Stimulated activated CD8-positive, alpha-beta memory T cell treated with anti-CD3 and anti-CD28 coated beads, Interleukin-2, amount 100 ng/mL, for 1 hour (primary cell): ENCODE measurements around the gene ANKRD30B.
"Not testable (repeated sequence)": the region's sequence is repeated elsewhere in the genome, so short reads cannot be mapped to it uniquely, and the experiment has no call there.

ENCODE experiments used
- DNase-seq, 2 donors: peaks; one replicate each; pipeline ENCODE4 v3.0.0-alpha.2; 2020; ENCODE audit warnings: low read depth in 2 of 2

The ANKRD30B gene, protein sequence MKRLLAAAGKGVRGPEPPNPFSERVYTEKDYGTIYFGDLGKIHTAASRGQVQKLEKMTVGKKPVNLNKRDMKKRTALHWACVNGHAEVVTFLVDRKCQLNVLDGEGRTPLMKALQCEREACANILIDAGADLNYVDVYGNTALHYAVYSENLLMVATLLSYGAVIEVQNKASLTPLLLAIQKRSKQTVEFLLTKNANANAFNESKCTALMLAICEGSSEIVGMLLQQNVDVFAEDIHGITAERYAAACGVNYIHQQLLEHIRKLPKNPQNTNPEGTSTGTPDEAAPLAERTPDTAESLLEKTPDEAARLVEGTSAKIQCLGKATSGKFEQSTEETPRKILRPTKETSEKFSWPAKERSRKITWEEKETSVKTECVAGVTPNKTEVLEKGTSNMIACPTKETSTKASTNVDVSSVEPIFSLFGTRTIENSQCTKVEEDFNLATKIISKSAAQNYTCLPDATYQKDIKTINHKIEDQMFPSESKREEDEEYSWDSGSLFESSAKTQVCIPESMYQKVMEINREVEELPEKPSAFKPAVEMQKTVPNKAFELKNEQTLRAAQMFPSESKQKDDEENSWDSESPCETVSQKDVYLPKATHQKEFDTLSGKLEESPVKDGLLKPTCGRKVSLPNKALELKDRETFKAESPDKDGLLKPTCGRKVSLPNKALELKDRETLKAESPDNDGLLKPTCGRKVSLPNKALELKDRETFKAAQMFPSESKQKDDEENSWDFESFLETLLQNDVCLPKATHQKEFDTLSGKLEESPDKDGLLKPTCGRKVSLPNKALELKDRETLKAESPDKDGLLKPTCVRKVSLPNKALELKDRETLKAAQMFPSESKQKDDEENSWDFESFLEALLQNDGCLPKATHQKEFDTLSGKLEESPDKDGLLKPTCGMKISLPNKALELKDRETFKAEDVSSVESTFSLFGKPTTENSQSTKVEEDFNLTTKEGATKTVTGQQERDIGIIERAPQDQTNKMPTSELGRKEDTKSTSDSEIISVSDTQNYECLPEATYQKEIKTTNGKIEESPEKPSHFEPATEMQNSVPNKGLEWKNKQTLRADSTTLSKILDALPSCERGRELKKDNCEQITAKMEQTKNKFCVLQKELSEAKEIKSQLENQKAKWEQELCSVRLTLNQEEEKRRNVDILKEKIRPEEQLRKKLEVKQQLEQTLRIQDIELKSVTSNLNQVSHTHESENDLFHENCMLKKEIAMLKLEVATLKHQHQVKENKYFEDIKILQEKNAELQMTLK (N-terminal part only)

DNA sequence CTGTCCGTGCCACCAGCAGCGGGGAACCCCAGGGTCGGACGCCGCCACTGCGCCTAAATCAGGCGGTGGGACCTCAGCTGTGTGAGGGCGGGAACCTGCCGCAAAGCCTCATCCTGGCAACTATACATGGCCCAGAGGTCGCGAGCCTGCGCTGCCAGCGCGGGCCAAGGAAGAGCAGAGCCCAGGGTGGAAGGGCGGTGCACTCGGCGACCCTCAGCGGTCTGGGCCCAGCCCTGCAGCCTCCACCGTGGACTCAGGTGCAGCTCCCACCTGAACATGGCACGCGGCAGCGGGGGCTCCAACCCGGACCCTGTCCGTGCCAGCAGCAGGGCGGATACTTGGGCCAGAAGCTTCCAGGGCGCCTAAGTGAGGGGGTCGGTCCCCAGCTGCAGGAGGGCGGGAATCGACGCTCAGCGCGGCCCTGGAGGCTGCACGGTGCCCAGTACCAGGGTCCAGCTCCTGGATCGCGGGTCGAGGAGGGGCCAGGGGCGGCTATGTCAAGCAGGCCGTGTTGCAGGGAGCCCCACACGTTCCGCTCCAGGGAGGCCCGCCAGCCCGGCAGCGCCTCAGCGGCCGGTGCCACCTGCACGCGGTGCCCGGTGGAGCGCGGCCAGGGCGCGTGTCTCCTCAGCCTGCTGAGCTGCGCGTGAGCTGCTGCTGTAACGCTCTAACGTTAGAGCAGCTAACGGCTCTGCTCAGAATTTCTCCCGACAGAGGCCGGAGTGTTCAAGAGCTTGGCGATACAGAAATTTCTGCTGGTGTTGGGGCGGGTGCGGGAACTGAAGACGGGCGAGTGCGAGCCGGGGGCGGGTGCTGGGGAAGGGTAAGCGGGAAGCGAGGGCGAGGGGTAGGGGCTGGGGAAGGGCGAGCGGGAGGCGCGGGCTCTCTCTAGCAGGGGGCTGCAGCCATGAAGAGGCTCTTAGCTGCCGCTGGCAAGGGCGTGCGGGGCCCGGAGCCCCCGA is at the start of gene ANKRD30B:
Gene ANKRD30B, plus strand, starts transcription at position 660 of the 962 bp plus-strand sequence. Its CDS starts 248 bp downstream, at position 908.
- DNase-seq, result no peak

DNA sequence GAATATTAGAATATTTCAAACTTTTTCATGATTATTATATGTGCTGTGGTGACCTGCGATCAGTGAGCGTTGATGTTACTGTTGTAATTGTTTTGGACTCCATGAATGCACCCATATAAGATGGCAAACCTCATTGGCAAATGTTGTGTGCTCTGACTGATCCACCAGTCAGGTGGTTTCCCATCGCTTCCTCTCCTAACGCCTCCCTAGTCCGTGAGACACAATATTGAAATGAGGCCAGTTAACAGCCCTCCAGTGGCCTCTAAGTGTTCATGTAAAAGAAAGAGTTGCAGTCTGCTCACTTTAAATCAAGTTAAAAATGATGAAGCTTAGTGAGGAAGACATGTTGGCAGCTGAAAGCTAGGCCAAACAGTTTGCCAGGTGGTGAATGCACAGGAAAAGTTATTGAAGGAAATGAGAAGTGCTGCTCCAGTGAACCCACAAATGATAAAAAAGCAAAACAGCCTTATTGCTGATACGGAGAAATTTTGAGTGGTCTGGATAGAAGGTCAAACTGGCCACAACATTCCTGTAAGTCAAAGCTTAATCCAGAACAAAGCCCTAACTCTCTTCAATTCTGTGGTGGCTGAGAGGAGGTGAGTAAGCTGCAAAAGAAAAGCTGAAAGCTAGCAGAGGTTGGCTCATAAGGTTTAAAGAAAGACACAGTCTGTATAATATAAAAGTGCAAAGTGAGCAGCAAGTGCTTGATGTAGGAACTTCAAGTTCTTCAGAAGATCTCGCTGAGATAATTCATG is 46.5 kb upstream of the ANKRD30B start:
- not testable (repeated sequence) for DNase-seq

DNA sequence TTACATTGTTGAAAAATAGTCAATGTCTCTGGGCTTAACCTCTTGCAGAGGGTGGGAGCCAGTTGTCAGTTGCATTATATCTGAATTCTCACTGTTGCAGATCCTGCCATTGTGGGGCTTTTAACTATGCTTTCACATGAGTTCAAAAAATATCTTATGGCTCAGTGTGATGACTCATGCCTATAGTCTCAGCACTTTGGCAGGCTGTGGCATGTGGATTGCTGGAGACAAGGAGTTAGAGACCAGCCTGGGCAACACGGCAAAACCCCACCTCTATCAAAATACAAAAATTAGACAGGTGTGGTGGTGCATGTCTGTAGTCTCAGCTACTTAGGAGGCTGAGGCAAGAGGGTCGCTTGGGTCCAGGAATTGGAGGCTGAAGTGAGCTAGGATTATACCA is 38.2 kb upstream of the ANKRD30B start:
- not testable (repeated sequence) for DNase-seq

DNA sequence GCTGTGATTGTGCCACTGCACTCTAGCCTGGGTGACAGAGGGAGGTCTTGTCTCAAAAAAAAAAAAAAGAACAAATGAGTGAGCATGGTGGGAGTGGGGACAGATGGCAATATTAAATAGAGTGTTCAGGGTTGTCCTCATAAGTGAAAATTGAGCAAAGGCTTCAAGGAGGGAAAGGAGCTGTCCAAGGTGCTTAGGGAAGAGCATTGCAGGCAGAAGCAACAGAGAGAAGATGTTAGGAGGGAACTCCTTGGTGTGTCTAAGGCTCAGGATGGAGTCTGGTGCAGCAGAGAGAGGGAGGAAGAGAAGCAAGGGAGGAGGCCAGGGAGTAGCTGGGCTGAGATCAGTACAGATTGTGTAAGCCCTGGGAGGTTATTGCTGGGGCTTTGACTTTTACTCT is 26.4 kb upstream of the ANKRD30B start:
- DNase-seq, result not testable (repeated sequence)

DNA sequence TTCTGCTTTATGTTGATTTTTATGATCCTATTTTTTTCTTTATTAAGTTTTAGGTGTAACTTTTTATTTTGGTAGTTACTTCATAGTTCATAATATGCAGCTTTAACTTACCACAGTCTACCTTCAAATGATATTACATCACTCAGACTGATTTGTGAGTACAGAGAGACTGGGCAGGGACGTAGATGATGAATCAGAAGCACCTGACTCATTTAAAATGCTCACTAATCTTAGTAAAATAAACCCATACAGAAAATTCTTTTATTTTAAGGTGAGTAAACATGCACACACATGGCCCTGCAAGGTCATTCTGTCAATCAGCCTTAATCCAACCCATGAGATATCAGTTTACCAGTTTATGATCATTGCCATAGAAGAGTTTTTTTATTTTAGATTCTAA is 8.9 kb upstream of the ANKRD30B start:
- not testable (repeated sequence) for DNase-seq

DNA sequence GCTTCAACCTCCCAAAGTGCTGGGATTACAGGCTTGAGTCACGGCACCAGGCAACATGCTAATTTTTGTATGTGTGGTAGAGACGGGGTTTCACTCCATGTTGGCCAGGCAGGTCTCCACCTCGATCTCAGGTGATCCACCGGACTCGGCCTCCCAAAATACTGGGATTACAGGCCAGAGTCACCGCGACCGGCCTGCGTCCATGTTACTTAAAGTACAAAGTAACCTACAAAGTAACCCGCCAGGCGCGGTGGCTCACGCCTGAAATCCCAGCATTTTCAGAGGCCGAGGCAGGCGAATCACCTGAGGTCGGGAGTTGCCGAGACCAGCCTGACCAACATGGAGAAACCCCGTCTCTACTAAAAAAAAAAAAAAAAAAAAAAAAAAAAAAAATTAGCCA is 1.1 kb upstream of the ANKRD30B start:
- DNase-seq, result no peak

DNA sequence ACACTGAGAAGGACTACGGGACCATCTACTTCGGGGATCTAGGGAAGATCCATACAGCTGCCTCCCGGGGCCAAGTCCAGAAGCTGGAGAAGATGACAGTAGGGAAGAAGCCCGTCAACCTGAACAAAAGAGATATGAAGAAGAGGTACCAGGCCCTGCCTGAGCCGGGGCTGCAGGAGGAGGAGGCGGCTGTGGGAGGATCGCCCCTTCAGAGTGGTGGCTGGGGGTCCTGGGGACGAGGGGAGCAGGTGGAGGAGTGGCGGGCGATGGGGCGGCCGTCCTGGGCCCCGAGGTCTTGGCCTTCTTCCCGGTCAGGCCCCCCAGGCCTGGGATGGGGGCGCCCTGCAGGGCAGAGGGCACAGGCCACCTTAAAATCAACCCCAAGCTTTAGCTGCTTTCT is 524 bp downstream of the ANKRD30B start:
- DNase-seq, result no peak

DNA sequence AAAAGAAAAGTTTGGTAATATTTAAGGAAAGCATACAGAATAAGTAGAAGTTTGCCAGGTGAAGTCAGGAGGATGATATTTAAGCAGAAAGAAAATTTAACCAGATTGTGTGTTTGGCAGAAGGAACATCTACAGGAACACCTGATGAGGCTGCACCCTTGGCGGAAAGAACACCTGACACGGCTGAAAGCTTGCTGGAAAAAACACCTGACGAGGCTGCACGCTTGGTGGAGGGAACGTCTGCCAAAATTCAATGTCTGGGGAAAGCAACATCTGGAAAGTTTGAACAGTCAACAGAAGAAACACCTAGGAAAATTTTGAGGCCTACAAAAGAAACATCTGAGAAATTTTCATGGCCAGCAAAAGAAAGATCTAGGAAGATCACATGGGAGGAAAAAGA is 15.6 kb downstream of the ANKRD30B start:
- not testable (repeated sequence) for DNase-seq

DNA sequence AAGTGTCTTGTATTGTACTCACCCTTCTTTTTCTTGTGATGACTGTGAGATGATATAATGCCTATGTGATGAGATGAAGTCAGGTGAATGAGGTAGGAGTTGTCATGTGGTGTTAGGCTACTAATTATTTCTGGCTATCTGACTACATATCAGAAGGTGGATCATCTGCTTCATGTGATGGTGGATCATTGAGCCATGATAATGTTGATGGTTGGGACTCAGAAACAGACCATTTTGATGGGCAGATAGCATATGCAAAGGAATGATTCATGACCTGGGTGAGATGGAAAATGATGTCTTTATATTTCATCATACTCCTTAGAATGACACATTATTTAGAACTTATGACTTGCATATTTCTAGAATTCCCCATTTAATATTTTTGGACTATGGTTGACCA is 19.5 kb downstream of the ANKRD30B start:
- no peak for DNase-seq

DNA sequence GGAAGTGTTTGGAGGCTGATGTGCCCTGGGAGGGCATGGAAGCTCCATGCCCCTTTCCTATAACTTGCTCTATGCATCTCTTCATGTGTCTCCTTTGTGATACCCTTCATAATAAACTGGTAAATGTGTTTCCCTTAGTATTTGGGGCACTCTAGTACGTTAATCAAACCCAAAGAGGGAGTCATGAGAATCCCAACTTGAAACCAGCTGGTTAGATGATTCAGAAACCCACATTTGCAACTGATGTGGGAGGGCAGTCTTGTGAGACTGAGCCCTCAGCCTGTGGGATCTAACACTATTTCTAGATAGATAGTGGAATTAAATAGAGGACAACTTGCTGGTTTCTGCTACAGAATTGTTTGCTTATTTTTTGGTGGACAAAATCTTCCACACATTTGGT is 20.3 kb downstream of the ANKRD30B start:
- DNase-seq, result no peak

DNA sequence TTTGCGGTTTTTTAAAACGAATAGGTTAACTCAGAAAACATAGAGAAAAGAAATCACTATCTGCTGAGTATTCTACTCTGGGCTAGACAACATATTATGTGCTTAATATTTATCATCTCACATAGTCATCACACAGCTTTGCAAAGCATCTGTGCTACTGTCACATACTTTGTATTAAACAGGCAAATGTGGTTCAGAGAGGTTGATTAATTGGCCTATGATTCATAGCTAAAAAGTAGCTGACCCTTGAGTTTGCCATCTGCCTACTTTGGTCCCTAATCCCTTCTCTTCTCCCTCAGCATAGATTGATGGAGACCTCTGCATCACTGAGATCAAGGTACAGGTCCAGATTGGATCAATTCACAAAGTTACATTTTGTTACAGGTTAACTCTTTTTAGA is 21.4 kb downstream of the ANKRD30B start:
- DNase-seq, result no peak

DNA sequence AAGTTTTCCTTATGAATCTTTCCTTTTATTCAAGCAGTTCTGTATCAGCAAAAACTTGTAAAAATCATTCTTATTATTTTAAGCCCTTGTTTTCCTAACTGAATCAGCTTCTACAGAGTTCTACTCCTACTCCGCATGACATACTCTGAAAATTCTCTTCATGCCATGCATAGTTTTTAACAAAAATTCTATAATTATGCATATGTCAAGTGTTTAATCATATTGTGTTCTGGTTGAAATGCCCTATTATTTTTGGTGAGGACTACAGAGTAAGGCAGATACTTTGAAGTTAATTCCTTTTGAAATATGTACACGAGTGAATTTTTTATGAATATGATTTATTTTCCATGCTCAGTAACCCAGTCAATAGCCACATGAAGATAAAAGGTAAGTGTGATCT is 28.8 kb downstream of the ANKRD30B start:
- DNase-seq, result no peak

DNA sequence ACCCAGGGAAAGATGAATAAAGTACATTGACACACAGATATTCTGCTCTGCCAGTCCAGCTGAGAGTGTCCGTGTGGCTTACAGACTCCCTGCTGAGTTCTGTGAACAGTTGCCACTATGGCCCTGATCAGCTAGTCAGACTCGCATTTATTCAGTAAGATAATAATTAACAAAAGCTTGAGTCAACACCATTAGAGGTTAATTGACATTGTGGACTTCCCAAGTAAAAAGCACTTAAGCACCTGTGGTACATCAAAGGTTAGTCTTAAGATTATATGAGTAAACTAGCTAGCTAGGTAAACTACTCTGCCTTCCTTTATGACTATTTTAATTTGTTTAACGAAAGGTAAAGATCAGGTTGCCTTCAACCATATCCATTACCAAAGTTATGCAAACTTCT is 33.7 kb downstream of the ANKRD30B start:
- no peak for DNase-seq

DNA sequence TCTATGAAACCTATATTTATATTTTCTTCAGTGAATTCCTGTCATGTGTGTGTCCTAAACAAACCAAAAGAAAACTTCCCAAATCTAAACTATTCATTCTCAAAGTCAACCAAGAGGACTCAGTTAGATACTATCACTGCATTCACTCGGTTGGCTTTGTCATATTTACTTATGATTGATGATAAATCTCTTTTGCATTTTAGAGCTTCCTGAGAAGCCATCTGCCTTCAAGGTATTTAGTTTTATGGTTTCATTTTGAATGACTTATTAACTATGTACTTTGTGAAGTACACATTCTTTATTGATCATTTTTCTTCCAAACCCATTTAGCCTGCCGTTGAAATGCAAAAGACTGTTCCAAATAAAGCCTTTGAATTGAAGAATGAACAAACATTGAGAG is 36.2 kb downstream of the ANKRD30B start:
- DNase-seq, result no peak

DNA sequence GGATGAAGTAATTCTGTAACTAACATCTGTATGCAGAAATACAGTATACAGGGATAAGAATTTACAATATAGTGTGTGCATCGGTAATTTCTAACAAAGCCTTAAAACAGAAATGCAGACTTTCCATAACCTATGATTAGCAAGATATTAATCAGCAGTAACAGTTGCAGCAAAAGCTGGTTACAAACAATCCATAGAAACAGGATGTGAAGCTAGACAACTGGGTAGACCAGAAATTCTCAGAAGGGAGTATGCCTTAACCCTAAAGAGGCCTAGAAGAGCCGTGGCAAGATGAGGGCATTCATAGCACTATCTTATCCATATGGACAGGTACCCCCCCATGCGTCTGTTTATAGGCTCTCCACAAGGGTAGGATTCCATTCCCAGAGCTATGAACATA is 48.9 kb downstream of the ANKRD30B start:
- not testable (repeated sequence) for DNase-seq

DNA sequence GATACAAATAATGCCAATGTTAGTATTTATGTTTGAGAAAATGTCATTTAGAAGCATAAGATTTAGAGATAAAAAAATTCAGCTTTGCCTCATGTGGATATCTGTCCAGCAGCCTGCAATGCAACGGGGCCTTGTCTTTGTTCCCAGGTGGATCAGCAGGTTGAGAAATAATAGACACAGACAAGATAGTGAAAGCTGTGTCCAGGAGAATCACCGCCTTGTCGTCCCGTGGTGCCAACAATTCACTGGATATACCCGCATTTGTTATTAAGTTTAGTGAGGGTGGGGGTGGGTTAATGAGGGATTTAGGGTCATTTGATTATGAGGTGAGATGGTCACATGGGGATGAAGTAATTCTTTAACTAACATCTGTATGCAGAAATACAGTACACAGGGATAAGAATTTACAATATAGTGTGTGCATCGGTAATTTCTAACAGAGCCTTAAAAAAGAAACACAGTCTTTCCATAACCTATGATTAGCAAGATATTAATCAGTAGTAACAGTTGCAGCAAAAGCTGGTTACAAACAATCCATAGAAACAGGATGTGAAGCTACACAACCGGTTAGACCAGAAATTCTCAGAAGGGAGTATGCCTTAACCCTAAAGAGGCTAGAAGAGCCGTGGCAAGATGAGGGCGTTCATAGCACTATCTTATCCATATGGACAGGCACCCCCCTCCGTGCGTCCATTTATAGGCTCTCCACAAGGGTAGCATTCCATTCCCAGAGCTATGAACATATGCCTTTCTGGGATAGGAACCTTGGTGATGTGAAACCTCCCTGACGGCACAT is 50.2 kb downstream of the ANKRD30B start:
- not testable (repeated sequence) for DNase-seq

DNA sequence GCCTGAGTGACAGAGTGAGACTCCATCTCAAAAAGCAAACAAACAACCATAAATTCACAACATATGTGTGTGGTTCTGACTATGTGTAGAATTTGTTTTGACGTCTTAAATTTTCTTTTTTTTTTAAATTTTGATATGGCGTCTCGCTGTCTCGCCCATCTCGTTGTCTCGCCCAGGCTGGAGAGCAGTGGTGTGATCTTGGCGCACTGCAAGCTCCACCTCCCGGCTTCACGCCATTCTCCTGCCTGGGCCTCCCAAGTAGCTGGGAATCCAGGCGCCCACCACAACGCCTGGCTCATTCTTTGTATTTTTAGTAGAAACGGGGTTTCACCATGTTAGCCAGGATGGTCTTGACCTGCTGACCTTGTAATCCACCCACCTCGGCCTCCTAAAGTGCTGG is 63.1 kb downstream of the ANKRD30B start:
- not testable (repeated sequence) for DNase-seq

DNA sequence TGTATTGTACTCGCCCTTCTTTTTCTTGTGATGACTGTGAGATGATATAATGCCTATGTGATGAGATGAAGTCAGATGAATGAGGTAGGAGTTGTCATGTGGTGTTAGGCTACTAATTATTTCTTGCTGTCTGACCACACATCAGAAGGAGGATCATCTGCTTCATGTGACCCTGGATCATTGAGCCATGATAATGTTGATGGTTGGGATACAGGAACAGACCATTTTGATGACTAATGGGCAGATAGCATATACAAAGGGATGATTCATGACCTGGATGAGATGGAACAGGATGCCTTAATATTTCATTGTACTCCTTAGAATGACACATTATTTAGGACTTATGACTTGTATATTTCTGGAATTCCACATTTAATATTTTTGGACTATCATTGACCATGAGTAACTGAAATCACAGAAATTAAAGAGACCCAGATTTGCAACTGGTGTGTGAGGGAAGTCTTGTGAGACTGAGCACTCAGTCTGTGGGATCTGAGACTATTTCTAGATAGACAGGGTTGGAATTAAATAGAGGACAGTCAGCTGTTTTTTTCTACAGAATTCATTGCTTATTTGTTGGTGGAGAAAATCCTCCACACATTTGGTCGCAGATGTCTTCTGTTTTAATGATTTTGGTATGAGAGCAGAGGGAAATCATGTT is 79.1 kb downstream of the ANKRD30B start:
- not testable (repeated sequence) for DNase-seq

DNA sequence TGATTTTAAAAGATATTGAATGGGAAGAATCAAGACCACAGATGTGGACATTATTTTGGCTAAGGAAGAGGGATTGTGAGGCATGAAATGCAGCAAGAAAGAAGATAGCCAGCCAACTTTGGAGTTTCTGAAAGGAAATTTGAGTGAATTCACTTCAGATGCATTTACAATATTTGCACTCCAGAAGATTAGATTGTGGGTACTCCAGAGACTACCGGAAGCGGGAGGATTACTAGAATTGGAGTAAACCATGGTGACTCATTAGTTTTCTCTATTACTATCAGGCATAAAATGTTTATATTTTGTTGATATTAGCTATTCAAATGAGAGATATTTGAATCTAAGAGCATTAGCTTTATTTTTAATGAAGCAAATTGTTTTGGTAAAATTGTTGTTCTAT is 93.6 kb downstream of the ANKRD30B start:
- DNase-seq, result not testable (repeated sequence)
